ENCODE results near the gene SLC7A10.

The SLC7A10 gene

GRCh38 chr19:33249740-33250366, 24.2 kb upstream of the SLC7A10 start:
- DNase-seq (ENCODE audit: extremely low read depth, low read depth) = no peak
- TF ChIP-seq CTCF (IDR thresholded peaks at IDR 0.05; ENCODE audit: low read depth, low read length, missing control alignments) = no peak
- H3K4me3 ChIP-seq (replicated peaks; ENCODE audit: low read depth, low read length) = no peak overlapping the region

GRCh38 chr19:33248954-33249613, 23.4 kb upstream of the SLC7A10 start:
- DNase-seq (ENCODE audit: extremely low read depth, low read depth) = no peak
- no peak overlapping the region for H3K4me3 ChIP-seq (replicated peaks; ENCODE audit: low read depth, low read length)
- TF ChIP-seq CTCF (IDR thresholded peaks at IDR 0.05; ENCODE audit: low read depth, low read length, missing control alignments) = no peak

GRCh38 chr19:33248553-33248953, 22.9 kb upstream of the SLC7A10 start:
- no peak for TF ChIP-seq CTCF (IDR thresholded peaks at IDR 0.05; ENCODE audit: low read depth, low read length, missing control alignments)
- no peak overlapping the region for H3K4me3 ChIP-seq (replicated peaks; ENCODE audit: low read depth, low read length)
- DNase-seq (ENCODE audit: extremely low read depth, low read depth) = no peak

GRCh38 chr19:33248104-33248503, 22.5 kb upstream of the SLC7A10 start:
- TF ChIP-seq CTCF (IDR thresholded peaks at IDR 0.05; ENCODE audit: low read depth, low read length, missing control alignments) = no peak
- H3K4me3 ChIP-seq (replicated peaks; ENCODE audit: low read depth, low read length) = no peak overlapping the region
- DNase-seq (ENCODE audit: extremely low read depth, low read depth) = no peak

GRCh38 chr19:33247441-33247819, 21.8 kb upstream of the SLC7A10 start:
- no peak for TF ChIP-seq CTCF (IDR thresholded peaks at IDR 0.05; ENCODE audit: low read depth, low read length, missing control alignments)
- no peak overlapping the region for H3K4me3 ChIP-seq (replicated peaks; ENCODE audit: low read depth, low read length)
- DNase-seq (ENCODE audit: extremely low read depth, low read depth) = no peak

GRCh38 chr19:33246709-33247440, 21.2 kb upstream of the SLC7A10 start:
- H3K4me3 ChIP-seq (replicated peaks; ENCODE audit: low read depth, low read length) = no peak overlapping the region
- no peak for DNase-seq (ENCODE audit: extremely low read depth, low read depth)
- TF ChIP-seq CTCF (IDR thresholded peaks at IDR 0.05; ENCODE audit: low read depth, low read length, missing control alignments) = no peak
